Heart left ventricle (tissue), 16 donors: ENCODE results near the gene PRCC. TPM values are rescaled to one million over a fixed set of nuclear protein-coding genes. Genes with fewer than 3 reads are reported as not detected.
A peak's percentile ranks its signal among the peaks of the same experiment; 100 is the strongest.

Experiments used
- ATAC-seq, 4 donors: fragments of 200-7000 bp; cut with Tn5 transposase; one replicate each; pipeline ENCODE4 v1.9.1; 2020 to 2022; ENCODE audit warnings: moderate library complexity in 4 of 4, mild to moderate bottlenecking in 3 of 4, moderate number of reproducible peaks in 1 of 4
- DNase-seq, 5 donors: peaks; one replicate each; pipeline ENCODE4 v3.0.0-alpha.2; 2020
- H3K27ac ChIP-seq, 12 donors: fragments of 200-600 bp; sonication (generic) in 4 of 12; one replicate each; pipeline versions ENCODE4 v1.5.0 to v1.8.0; 2016 to 2022; ENCODE audit warnings: mild to moderate bottlenecking in 2 of 12
- H3K27me3 ChIP-seq, 9 donors: fragments of 200-600 bp; sonication (generic) in 2 of 9; one replicate each; pipeline versions ENCODE4 v1.5.1 to v1.8.0; 2016 to 2022; ENCODE audit warnings: mild to moderate bottlenecking in 3 of 9
- H3K36me3 ChIP-seq, 9 donors: fragments of 200-600 bp; sonication (generic) in 2 of 9; one replicate each; pipeline versions ENCODE4 v1.5.0 to v1.8.0; 2018 to 2022; ENCODE audit warnings: mild to moderate bottlenecking in 2 of 9
- H3K4me1 ChIP-seq, 12 donors: fragments of 200-600 bp; sonication (generic) in 4 of 12; one replicate each; pipeline versions ENCODE4 v1.5.0 to v1.8.0; 2016 to 2022; ENCODE audit warnings: mild to moderate bottlenecking in 3 of 12
- H3K4me3 ChIP-seq, 12 donors: fragments of 200-600 bp; sonication (generic) in 4 of 12; one replicate each; pipeline versions ENCODE4 v1.5.0 to v1.8.0; 2017 to 2022; ENCODE audit warnings: mild to moderate bottlenecking in 9 of 12, moderate library complexity in 4 of 12
- H3K9me3 ChIP-seq, 12 donors: fragments of 200-600 bp; sonication (generic) in 4 of 12; one replicate each; pipeline versions ENCODE4 v1.5.0 to v1.8.0; 2016 to 2022; ENCODE audit warnings: mild to moderate bottlenecking in 1 of 12
- POLR2A ChIP-seq, 2 donors: fragments of 450-650 bp; IDR thresholded peaks; one replicate each; pipeline ENCODE4 v1.6.1; 2017; ENCODE audit warnings: antibody characterized with exemption in 2 of 2, mild to moderate bottlenecking in 2 of 2, moderate library complexity in 2 of 2
- WGBS, 4 donors: extraction: QIAGEN DNeasy Blood & Tissue Kit in 2 of 4; methylation state at CpG; one replicate each; pipeline versions ENCODE4 v1.1.5 to v1.1.7; 2013 to 2018; 5-methylcytosine and 5-hydroxymethylcytosine counted together
- intact Hi-C, 10 donors: fragments of 100-400 bp; cut with DNase I; formaldehyde crosslinking; loops; one replicate each; pipeline versions ENCODE4 v1.11.1 to v1.14.2; 2022
- polyA plus RNA-seq, 2 donors: library from polyadenylated mRNA; stranded (reverse); fragments of 200-250 nt; gene quantifications; one replicate each; pipeline ENCODE4 v1.2.3, GENCODE V29; 2013
- total RNA-seq, 9 donors: library from RNA; depleted of rRNA in 2 of 9; stranded (reverse); fragments of >200 nt in 2 of 9; fragmentation: NEBNext Ultra II Directional in 3 of 9; extraction: Animal tissue kit (Norgen Biotek cat#: 25700) in 3 of 9; gene quantifications; one replicate each; pipeline versions ENCODE4 v1.1.0 to v1.2.4, GENCODE V29; 2016 to 2023
- TF ChIP-seq, protein P1 (sequence below), 12 donors: fragments of 200-600 bp; sonication (generic) in 4 of 12; IDR thresholded peaks; one replicate each; pipeline versions ENCODE4 v1.5.0 to v1.8.0; 2018 to 2022; ENCODE audit warnings: antibody characterized with exemption in 12 of 12, mild to moderate bottlenecking in 5 of 12
- donor health status: ischemic (EF 13 %, LVEDD 7.1; RV severe dilation, severe dysfunction).
- donor health status: healthy with polysubstance abuse.
- donor health status: DM: no; HTN: yes; CAD: no.
- donor health status: DM: no; HTN: no; CAD: no.
- donor health status: ischemic (EF 25% LVEDD 6.9; RV normal size, moderate dysfunction).
- donor health status: ischemic (EF 25% LVEDD 5.7; RV mildly dilated, moderate dysfunction).
- donor health status: healthy.
- donor health status: DM: yes; HTN: yes; CAD: no.
- donor health status: ischemic (EF 35%, LVEDD 5.7; RV mildly dilated, moderate dysfunction).
- donor health status: nonischemic (EF 11% LVEDD 7.7; RV severe dilation, severe dysfunction).
- donor health status: DM: yes; HTN: yes; CAD: no.
- donor health status: PGD.
- donor health status: ischemic (EF 29% LVEDD 5.4; RV normal size, mild dysfunction).
- donor health status: nonischemic (EF 23%, LVEDD 6.1; RV moderate dilation, normal function).

Gene PRCC
- total and polyA plus RNA-seq, 11 donors: 34.6 to 55.5 (median 39.0) TPM

DNA sequence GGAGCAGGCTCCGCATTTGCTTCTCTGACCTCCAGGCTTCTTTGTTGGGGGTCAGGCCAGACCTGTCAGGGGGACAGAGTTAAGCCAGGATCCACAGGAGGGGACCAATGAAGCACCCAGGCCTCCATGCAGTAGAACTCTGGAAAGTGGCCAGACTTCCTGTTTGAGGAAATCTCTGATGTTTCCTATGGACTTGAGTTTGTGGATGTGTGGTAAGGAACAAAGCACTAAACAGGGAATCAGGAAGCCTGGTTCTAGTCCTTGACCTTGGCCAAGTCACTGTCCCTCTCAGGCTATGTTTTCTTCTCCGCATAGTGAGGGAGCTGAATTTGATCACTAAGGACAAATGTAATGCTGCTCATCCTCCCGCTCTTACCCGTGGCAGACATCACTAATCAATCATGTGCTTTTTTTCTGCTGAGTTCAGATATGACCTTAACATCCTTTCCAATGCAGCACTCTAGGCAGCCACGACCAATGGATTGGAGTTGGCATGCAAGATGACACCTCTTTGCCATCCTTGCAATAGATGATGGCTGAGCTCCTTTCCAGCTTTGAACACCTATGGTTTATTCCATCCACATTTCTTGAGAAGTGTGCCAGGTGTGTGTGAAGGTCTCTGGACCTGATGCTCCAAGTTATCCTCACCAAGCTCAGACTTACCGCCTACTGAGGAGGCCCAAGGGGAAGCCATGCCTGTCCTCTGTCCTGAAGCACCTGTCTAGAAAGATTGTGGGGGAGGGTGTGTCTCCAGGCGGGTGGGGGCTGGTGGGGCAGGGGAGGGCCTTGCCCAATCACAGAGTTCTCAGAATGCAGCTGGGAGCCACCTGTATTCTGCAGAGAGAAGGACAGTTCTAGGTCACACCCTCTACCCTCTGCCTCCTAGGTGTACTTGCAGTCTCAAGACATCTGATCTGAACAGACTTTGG is 39.4 kb downstream of the PRCC start:
- H3K36me3 ChIP-seq: peaks cover 0 to 5% (median 0%) of the 10 kb centered on the region in 9 donors
- intact Hi-C loops: loop anchor here in 1 of 10 donors (10.0 kb wide), 1 partner anchor 118 kb away; the partner anchor contains the start of gene LRRC71
- DNase-seq (no peak), ATAC-seq (no peak)
- H3K4me3 ChIP-seq: no peak overlapping the region
- TF ChIP-seq POLR2A (IDR thresholded peaks at IDR 0.05): no peak
- TF ChIP-seq, protein P1, sequence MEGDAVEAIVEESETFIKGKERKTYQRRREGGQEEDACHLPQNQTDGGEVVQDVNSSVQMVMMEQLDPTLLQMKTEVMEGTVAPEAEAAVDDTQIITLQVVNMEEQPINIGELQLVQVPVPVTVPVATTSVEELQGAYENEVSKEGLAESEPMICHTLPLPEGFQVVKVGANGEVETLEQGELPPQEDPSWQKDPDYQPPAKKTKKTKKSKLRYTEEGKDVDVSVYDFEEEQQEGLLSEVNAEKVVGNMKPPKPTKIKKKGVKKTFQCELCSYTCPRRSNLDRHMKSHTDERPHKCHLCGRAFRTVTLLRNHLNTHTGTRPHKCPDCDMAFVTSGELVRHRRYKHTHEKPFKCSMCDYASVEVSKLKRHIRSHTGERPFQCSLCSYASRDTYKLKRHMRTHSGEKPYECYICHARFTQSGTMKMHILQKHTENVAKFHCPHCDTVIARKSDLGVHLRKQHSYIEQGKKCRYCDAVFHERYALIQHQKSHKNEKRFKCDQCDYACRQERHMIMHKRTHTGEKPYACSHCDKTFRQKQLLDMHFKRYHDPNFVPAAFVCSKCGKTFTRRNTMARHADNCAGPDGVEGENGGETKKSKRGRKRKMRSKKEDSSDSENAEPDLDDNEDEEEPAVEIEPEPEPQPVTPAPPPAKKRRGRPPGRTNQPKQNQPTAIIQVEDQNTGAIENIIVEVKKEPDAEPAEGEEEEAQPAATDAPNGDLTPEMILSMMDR (IDR thresholded peaks at IDR 0.05): no peak
- H3K9me3 ChIP-seq: no peaks in the 10 kb centered on the region
- H3K27me3 ChIP-seq: peaks cover 0 to under 1% (median 0%) of the 10 kb centered on the region in 9 donors
- peaks cover 0 to 42% (median 24%) of the 10 kb centered on the region in 12 donors for H3K4me1 ChIP-seq
- WGBS, 4 donors: 76 to 78% (median 76%) methylated on average over 6 to 7 of the region's 7 CpGs
- peak overlapping the region in 11 of 12 donors; percentile 5 to 58 (median 34) for H3K27ac ChIP-seq

DNA sequence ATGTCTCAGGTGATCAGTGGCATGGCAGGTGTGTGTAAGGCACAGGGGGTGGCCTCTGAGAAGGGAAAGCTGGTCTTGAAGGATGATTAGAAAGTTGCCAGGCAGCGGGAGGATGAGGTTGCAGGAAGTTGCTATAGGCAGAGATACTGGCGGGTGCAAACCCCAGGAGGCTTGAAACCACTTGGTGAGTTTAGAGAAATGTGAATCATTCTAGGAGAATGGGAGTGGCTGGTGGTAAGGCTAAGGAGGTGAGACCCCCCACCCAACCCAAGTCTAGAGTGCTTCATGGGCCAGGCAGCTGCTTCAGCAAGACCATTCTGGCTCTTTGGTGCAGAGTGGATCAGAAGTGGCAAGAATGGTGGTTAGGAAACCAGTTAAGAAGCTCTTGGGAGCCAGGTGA is 40.3 kb downstream of the PRCC start:
- Histone ChIP-seq H3K27ac (no peak overlapping the region), H3K4me3 (no peak overlapping the region), H3K27me3 (peaks cover 0 to 7% (median 0%) of the 10 kb centered on the region in 9 donors), H3K9me3 (no peaks in the 10 kb centered on the region), H3K4me1 (peaks cover 0 to 37% (median 18%) of the 10 kb centered on the region in 12 donors), H3K36me3 (peaks cover 0 to 6% (median 0%) of the 10 kb centered on the region in 9 donors)
- no peak for DNase-seq
- TF ChIP-seq, protein P1 (IDR thresholded peaks at IDR 0.05): no peak
- TF ChIP-seq POLR2A (IDR thresholded peaks at IDR 0.05): no peak
- WGBS, 4 donors: 89 to 98% (median 96%) methylated on average over 2 of the region's 2 CpGs
- intact Hi-C loops: loop anchor here in 1 of 10 donors (10.0 kb wide), 1 partner anchor 117 kb away; the partner anchor contains the start of gene LRRC71
- no peak for ATAC-seq

DNA sequence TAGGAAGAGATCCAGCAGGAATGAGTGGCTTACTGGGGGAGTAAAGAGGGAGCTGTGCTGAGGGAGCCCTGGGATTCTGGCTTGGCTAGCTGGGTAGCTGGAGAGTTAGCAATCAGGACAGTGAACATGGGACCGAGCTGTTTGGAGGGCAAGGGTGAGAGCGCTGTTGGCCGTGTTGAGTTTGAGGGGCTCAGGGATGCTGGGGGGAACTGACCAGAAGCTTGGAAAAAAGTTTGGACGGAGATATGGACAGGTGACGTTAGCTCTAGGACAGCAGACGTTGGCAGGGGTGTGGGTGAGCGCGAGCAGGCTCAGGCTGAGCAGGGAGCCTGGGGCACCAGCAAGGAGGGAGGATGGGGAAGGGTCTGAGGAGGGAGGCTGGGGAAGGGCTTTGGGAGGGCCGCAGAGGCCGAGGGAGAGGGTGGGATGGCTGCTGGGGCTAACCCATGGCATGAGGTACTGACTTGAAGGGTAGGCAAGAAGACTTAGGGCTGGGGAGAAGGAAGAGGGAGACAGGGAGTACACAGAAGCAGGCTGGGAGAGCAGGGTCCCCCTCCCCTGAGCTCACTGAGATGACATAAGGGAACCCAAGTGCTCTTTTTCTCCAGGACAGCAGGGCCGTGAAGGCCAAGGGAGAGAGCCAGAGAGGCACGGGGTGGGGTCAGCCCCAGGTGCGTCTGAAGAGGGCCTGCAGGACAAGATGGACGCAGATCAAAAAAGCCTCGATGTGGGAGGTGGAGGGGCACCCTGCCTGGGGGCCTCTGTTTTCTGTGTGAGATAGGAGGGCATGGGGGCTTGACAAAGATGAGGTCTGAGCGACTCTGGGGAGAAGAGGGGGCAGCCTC is 41.1 kb downstream of the PRCC start:
- intact Hi-C loops: loop anchor here in 1 of 10 donors (10.0 kb wide), 1 partner anchor 116 kb away; the partner anchor contains the start of gene LRRC71
- TF ChIP-seq, protein P1 (IDR thresholded peaks at IDR 0.05): no peak
- no peak for TF ChIP-seq POLR2A (IDR thresholded peaks at IDR 0.05)
- Histone ChIP-seq H3K36me3 (peaks cover 0 to 9% (median 0%) of the 10 kb centered on the region in 9 donors), H3K27me3 (peaks cover 0 to 8% (median 0%) of the 10 kb centered on the region in 9 donors), H3K4me1 (peaks cover under 1 to 42% (median 19%) of the 10 kb centered on the region in 12 donors), H3K27ac (no peak overlapping the region), H3K4me3 (no peak overlapping the region), H3K9me3 (no peaks in the 10 kb centered on the region)
- WGBS, 4 donors: 92 to 95% (median 93%) methylated on average over 16 of the region's 16 CpGs
- no peak for ATAC-seq
- DNase-seq: peak in 1 of 5 donors; percentile 19
